Epithelial cell of proximal tubule (primary cell): ENCODE data around the gene POLR3B. TPM values are rescaled to one million over a fixed set of nuclear protein-coding genes. Genes with fewer than 3 reads are reported as not detected.
"Not testable (repeated sequence)": the region's sequence is repeated elsewhere in the genome, so short reads cannot be mapped to it uniquely, and the experiment has no call there.

Source experiments
- DNase-seq: peaks from one replicate; pipeline ENCODE4 v3.0.0-alpha.2; 2011; ENCODE audit warnings: low read depth
- H3K4me3 ChIP-seq: 2 replicates; pipeline ENCODE4 v1.5.1; 2011; ENCODE audit warnings: low read depth, mild to moderate bottlenecking, low read length
- CTCF ChIP-seq: conservative IDR thresholded peaks from 2 replicates; pipeline ENCODE4 v1.5.1; 2012; ENCODE audit warnings: low read depth, mild to moderate bottlenecking, low read length
- total RNA-seq: library from RNA; depleted of rRNA; stranded (reverse); fragments of >200 nt; gene quantifications from 2 replicates; pipeline ENCODE4 v1.2.3, GENCODE V29; 2015

POLR3B gene
- total RNA-seq, 1 donor from 2014 or later = 8.6 TPM

DNA sequence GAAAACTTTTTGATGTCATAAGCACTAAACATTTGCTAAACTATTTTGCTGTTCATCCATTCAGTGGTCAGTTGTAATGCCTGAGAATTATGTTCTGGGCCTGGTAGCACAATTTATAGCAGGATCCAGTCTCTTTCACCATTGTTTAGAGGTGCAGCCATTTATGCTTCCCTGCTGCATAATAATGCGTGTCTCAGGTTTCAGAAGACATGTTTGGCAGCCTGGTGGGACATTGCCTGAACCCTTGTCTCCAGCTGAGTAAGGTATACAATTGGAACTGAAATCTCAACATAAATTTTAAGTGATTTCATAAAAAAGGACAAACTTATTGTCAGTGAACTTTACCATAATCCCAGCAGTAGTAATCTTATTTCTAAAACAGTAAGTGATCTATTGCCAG, 94.8 kb downstream of the POLR3B start:
- TF ChIP-seq CTCF = no peak
- no peak for DNase-seq
- H3K4me3 ChIP-seq = no peak overlapping the region

DNA sequence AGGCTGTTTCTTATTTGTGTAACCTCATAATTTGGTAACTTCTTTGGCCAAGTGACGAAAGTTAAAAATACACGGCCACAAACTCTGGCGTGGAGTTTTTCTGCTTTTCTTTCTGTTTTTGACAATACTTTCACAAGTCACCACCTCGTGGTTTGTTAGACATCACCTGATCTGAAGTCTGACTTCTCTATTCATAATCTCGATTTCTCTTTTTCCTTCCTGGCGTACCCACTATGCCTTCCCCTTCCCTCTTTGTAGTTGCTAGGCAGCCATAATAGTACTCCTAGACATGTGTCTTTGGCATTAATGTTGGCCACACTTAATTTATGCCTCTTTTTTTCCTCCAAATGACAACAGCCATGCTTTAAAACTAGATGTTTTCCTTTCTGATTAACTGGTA, 97.6 kb downstream of the POLR3B start:
- TF ChIP-seq CTCF = no peak
- DNase-seq = no peak

GRCh38 chr12:106459124-106459523, 101.6 kb downstream of the POLR3B start:
- TF ChIP-seq CTCF = no peak
- no peak overlapping the region for H3K4me3 ChIP-seq
- no peak for DNase-seq

More for the DNA sequence above, 97.6 kb downstream of the POLR3B start:
- H3K4me3 ChIP-seq = no peak overlapping the region

GRCh38 chr12:106459534-106459933, 102.0 kb downstream of the POLR3B start:
- no peak for DNase-seq
- H3K4me3 ChIP-seq = no peak overlapping the region
- TF ChIP-seq CTCF = no peak

- no peak overlapping the region for H3K4me3 ChIP-seq
- TF ChIP-seq CTCF = no peak
- no peak for DNase-seq
These were observed 104.2 kb downstream of the POLR3B start for GRCh38 chr12:106461730-106462129.

GRCh38 chr12:106465605-106466004, 108.1 kb downstream of the POLR3B start:
- not testable (repeated sequence) for H3K4me3 ChIP-seq, DNase-seq

DNA sequence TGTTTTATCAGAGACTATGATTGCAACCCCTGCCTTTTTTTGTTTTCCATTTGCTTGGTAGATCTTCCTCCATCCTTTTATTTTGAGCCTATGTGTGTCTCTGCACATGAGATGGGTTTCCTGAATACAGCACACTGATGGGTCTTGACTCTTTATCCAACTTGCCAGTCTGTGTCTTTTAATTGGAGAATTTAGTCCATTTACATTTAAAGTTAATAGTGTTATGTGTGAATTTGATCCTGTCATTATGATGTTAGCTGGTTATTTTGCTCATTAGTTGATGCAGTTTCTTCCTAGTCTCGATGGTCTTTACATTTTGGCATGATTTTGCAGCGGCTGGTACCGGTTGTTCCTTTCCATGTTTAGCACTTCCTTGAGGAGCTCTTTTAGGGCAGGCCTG, 118.1 kb downstream of the POLR3B start:
- DNase-seq = not testable (repeated sequence)

GRCh38 chr12:106477627-106478026, 120.1 kb downstream of the POLR3B start:
- DNase-seq, H3K4me3 ChIP-seq: not testable (repeated sequence)

More for the DNA sequence above, 118.1 kb downstream of the POLR3B start:
- not testable (repeated sequence) for H3K4me3 ChIP-seq

DNA sequence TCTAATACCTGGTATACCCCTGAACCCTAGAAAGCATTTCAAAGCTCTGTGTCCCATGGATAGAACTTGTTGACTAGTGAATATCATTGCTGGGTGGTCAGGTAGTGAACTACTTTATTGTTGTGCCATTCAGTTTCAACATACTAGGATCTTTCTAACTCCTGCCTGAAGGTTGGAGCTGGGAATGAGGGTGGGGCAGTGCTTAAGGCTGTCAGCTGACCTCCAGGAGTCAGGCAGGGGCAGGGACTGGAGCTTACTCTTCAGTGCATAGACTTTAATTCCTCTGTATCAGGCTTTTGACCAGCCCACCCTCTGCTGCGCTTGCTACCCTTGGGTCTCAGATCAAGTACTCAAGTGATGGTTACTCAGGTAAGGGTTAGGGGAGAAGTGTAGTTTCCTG, 122.7 kb downstream of the POLR3B start:
- TF ChIP-seq CTCF = no peak
- no peak overlapping the region for H3K4me3 ChIP-seq
- DNase-seq = no peak
